Activated CD4-positive, alpha-beta T cell treated with anti-CD3 and anti-CD28 coated beads, Interleukin-2, amount 50 U/mL, for 1 hour (primary cell): ENCODE measurements around the gene ACTN1.

ENCODE experiments used
- DNase-seq: peaks from one replicate; pipeline ENCODE4 v3.0.0-alpha.2; 2020

Gene ACTN1

GRCh38 chr14:68948686-68949600, 30.2 kb downstream of the ACTN1 start:
- no peak for DNase-seq

GRCh38 chr14:68947802-68948201, 31.3 kb downstream of the ACTN1 start:
- no peak for DNase-seq

DNA sequence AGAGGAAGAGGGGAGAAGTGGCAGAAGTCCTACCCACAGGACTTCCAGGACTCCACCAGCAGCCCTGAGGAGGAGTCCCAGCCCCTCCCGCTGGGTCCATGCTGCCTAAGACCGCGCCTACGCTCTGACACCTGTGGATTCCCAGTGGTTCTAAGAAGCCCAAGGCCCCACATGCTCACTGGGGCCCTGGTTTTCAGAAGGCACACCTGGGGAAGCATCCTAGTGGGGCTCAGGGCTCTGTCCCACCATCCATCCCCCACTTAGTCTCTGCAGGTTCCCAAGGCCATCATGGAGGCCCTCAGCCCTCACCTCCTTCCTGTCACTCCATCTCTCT, 32.6 kb downstream of the ACTN1 start:
- no peak for DNase-seq

DNA sequence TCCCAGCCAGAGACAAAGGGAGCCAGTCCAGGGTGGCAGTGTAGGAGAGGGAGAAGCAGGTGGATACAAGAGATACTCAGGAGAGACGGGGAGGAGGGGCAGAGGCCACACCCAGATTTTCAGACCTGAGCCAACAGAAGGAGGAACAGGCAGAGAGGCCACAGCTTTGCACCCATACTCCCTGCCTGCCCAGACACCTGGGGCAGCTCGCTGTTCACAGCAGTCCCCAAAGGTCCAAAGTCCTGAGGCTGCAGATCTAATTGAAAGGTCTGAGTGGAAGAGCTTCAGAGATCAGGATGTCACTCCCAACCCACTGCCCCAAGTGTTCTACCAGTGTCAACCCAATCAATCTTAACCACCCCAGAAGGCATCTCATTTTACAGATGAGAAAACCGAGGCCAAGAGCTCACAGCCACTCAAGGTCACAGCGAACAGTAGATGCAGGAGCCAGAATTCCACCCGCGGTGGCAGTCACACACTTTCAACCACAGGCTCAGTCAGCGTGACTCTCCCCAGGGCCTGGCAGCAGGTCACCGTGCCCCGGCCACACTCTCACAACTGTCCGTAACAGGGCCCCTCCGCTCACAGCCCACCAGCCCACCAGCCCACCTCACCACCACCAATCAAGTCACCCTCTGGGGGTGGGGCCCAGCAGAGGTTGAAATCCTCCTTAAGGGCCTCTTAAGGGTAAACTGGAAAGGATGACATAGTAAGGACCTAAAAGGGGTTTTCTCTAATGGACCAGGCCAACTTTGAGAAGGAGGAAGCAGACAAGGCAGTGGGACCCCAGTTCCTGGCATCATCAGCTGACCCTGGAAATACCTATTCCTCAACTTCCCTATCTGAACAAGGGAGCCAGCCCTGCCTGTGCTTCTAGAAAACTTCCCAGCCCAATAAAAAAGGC, 33.3 kb downstream of the ACTN1 start:
- no peak for DNase-seq

- no peak for DNase-seq
Observed at GRCh38 chr14:68945190-68945584, 33.9 kb downstream of the ACTN1 start.

GRCh38 chr14:68944162-68944561, 34.9 kb downstream of the ACTN1 start:
- DNase-seq: no peak

GRCh38 chr14:68943107-68943506, 36.0 kb downstream of the ACTN1 start:
- no peak for DNase-seq

GRCh38 chr14:68942296-68943035, 36.6 kb downstream of the ACTN1 start:
- no peak for DNase-seq

GRCh38 chr14:68941820-68942219, 37.3 kb downstream of the ACTN1 start:
- DNase-seq: no peak

GRCh38 chr14:68940614-68941185, 38.4 kb downstream of the ACTN1 start:
- DNase-seq: no peak

- no peak for DNase-seq
Observed at GRCh38 chr14:68939893-68940613, 39.0 kb downstream of the ACTN1 start.

- DNase-seq: no peak
Observed at GRCh38 chr14:68939181-68939892, 39.8 kb downstream of the ACTN1 start.

DNA sequence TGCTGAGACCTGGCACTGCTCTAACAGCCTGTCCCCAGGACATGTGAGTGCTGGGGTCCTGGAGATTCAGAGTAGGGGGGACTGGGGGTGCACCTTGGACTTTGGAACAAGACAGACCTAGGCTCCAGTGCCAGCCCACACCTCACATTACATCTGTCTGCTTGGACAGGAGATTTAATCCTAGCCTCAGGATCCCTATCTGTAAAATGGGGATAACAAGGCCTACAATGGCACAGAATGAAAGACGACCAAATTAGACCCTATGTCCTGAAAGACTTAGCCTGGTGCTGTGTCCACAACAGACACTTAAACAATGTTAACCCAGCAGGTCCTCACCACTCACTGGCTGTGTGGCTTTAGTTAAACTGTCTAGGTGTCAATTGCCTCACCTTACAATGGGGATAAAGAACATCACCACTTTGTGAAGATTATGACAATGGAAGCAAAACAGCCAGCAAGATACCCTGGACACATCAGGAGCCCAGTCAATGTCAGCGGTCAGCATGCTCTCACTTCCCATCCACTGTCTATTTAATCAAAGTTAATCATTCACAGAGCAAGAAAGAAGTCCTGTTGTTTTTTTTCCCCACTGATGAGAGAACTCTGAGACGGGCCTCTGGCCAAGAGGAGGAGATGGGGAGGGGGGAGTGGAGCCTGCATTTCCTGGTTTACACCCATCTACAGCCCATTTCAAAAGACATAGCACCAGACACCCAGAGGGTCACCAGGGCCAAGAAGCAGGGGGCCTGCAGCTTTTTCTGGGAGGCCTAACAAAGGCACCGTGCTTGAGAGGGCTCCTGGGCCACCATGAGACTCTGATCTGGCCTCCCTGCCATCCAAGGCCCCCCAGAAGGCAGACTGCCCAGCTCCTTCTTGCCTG, 40.6 kb downstream of the ACTN1 start:
- DNase-seq: no peak

- no peak for DNase-seq
Observed at GRCh38 chr14:68937471-68938270, 41.4 kb downstream of the ACTN1 start.

- no peak for DNase-seq
Observed at GRCh38 chr14:68936980-68937379, 42.1 kb downstream of the ACTN1 start.

DNA sequence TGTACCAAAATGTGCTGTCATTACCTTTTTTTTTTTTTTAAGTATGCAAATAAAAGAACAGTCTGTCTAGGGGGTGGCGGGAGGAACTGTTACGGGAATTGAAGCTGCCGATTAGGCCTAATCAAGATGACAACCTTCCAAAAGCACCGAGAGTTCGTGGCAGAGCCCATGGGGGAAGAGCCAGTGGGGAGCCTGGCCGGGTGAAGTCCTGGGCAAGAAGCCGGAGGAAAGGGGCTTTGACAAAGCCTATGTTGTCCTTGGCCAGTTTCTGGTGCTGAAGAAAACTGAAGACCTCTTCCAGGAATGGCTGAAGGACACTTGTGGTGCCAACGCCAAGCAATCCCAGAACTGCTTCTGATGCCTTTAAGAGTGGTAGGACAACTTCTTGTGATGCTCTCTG, 42.6 kb downstream of the ACTN1 start:
- no peak for DNase-seq

DNA sequence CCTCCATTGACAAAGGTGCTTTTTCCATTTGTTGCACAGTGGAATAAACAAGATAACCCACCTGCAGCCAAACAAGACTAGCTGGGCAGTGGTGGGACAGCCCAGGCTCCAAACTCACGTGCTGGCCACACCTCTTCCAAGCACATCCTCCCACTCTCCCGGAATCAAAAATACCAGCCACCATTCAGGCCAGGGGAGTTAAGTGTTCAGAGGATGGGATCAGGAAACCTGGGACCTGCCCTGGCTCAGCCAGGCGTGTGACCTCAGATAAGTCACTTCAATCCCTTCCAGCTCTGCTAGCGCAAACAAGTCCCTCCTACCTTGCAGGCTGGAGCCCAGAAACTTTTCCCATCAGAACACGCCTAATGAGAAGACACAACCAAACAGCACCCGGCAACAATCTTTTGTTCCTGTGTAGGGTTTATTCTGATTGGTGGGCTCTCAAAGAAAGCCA, 43.3 kb downstream of the ACTN1 start:
- DNase-seq: no peak

- DNase-seq: no peak
Observed at GRCh38 chr14:68934066-68934465, 45.0 kb downstream of the ACTN1 start.

GRCh38 chr14:68932686-68933085, 46.4 kb downstream of the ACTN1 start:
- DNase-seq: no peak
